ENCODE results near the gene FALEC. TPM values are rescaled to one million over a fixed set of nuclear protein-coding genes. Genes with fewer than 3 reads are reported as not detected.

The FALEC gene
- total and polyA plus RNA-seq, 2 of the 8 experiments (the other 6 are each of a cell fraction or from before 2014, with no cell fraction given) = not detected

DNA sequence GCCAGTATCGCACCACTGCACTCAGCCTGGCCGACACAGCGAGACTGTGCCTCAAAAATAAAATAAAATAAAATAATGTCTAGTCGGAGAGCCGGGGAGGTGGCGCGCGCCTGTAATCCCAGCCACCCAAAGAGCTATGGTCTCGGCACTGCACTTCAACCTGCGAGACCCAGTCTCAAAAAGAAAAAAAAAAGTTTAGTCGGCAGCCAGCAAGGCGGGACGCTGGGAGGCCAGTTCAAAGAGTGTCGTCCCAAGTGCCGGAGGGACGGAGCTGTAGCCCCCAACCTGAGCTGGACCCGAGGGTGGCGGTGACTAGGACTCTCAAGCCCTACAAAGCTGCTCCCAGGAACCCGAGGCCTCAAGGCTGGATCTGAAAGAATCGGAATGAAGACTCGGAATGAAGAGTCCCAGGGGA lies 632 bp upstream of the FALEC start:
- Histone ChIP-seq H2AFZ (ENCODE audit: low read length) (peak overlapping the region; percentile 86), H4K20me1 (replicated peaks in 1 of 2; ENCODE audit: control insufficient read depth in 1 of 2, insufficient read depth in 2 of 2, low read length in 2 of 2) (no peaks in the 10 kb centered on the region), H3K14ac (ENCODE audit: insufficient read length) (no peak overlapping the region), H2BK15ac (ENCODE audit: low read length) (peak overlapping the region; percentile 100; the same call in 1 of the 2 replicates), H3K23ac (ENCODE audit: insufficient read length) (no peak overlapping the region), H3K27ac (ENCODE audit: low read depth, low read length) (no peak overlapping the region), H3K9ac (replicated peaks in 1 of 4; ENCODE audit: extremely low read depth in 1 of 4, low read depth in 3 of 4, low read length in 3 of 4) (peak overlapping the region in 3 of 4 experiments; percentile 48 to 73 (median 55); a peak in 6 of 7 replicates), H3K79me1 (ENCODE audit: low read depth, low read length) (no peaks in the 10 kb centered on the region), H3K18ac (ENCODE audit: extremely low read depth, low read length) (peak overlapping the region; percentile 72; the same call in 1 of the 2 replicates), H3K27me3 (replicated peaks in 1 of 4; ENCODE audit: control insufficient read depth in 3 of 4, extremely low read depth in 1 of 4, insufficient read depth in 3 of 4, low read length in 3 of 4) (no peaks in the 10 kb centered on the region; a peak in 1 of 7 replicates), H3K4me3 (ENCODE audit: extremely low read depth in 1 of 4, insufficient read depth in 2 of 4, low read depth in 3 of 4, low read length in 4 of 4) (peak overlapping the region; percentile 72 to 91 (median 82)), H3K4me1 (replicated peaks in 1 of 4; ENCODE audit: control insufficient read depth in 3 of 4, insufficient read depth in 4 of 4, low read length in 3 of 4) (peaks cover 0 to 4% (median 3%) of the 10 kb centered on the region in 4 experiments; a peak in 5 of 7 replicates), H2BK5ac (ENCODE audit: low read depth, low read length) (no peak overlapping the region), H4K91ac (replicated peaks; ENCODE audit: insufficient read length, low read length) (no peak overlapping the region), H2BK20ac (ENCODE audit: low read length) (no peak overlapping the region), H4K5ac (ENCODE audit: insufficient read length, low read depth, low read length) (no peak overlapping the region), H3K36me3 (ENCODE audit: control insufficient read depth in 2 of 4, insufficient read depth in 4 of 4, low read length in 3 of 4) (no peaks in the 10 kb centered on the region), H2BK120ac (replicated peaks; ENCODE audit: low read depth, low read length) (no peak overlapping the region), H3K56ac (replicated peaks; ENCODE audit: insufficient read length, low read depth, low read length) (peak overlapping the region; percentile 79), H3K23me2 (ENCODE audit: low read depth, low read length) (peaks cover 5% of the 10 kb centered on the region), H2BK12ac (ENCODE audit: low read depth, low read length) (peak overlapping the region; percentile 55; the same call in 1 of the 2 replicates), H3K4ac (replicated peaks; ENCODE audit: insufficient read length, low read depth, low read length) (no peak overlapping the region), H3K79me2 (ENCODE audit: control insufficient read depth in 1 of 2, insufficient read depth in 2 of 2, low read length in 2 of 2) (no peaks in the 10 kb centered on the region), H2AK5ac (ENCODE audit: low read depth, low read length) (no peak overlapping the region), H4K8ac (ENCODE audit: extremely low read depth, insufficient read depth, low read length) (peak overlapping the region; percentile 45; the same call in 1 of the 2 replicates), H3K4me2 (ENCODE audit: insufficient read depth in 1 of 2, low read depth in 2 of 2, low read length in 2 of 2) (peak overlapping the region; percentile 88 to 91), H3K9me3 (ENCODE audit: insufficient read depth in 2 of 2, low read depth in 1 of 2, low read length in 1 of 2) (no peaks in the 10 kb centered on the region)
- CTCF ChIA-PET (ENCODE audit: partially characterized antibody) = interaction anchor here (1.4 to 22.4 kb wide), 5 partner anchors 11 to 45 kb away, joined by 3 to 253 read pairs (median 4); no protein-coding TSS in a partner anchor
- DNase-seq (ENCODE audit: low read depth in 1 of 2, low spot score in 2 of 2) (no peak), FAIRE-seq (no peak)
- 44% methylated on average over 21 of the region's 21 CpGs; no CpG with 5 or more reads in 1 of the 2 experiments for WGBS, 2 experiments (ENCODE audit: extremely low coverage in 1 of 2, insufficient coverage in 1 of 2, insufficient read length in 1 of 2, insufficient replicate concordance in 2 of 2, low coverage in 1 of 2, low lambda C conversion rate in 2 of 2, missing lambda C conversion rate in 1 of 2)
- POLR2A ChIA-PET (ENCODE audit: partially characterized antibody) = interaction anchor here (0.6 to 2.4 kb wide), 13 partner anchors 13 to 259 kb away, joined by 3 to 10 read pairs (median 4); partner anchors contain the start of genes ADAMTSL4, MCL1 and RPRD2
- TF ChIP-seq HDAC6 (IDR thresholded peaks at IDR 0.05; ENCODE audit: low read depth, low read length) = no peak
- TF ChIP-seq CEBPB (IDR thresholded peaks at IDR 0.05; ENCODE audit: low read depth, low read length) = no peak
- no peak for TF ChIP-seq GABPA (IDR thresholded peaks at IDR 0.05; ENCODE audit: borderline replicate concordance, insufficient read depth, low read length)
- TF ChIP-seq NRF1 (IDR thresholded peaks at IDR 0.05; ENCODE audit: low read depth, low read length) = no peak
- TF ChIP-seq SUZ12 (IDR thresholded peaks at IDR 0.05; ENCODE audit: low read length) = no peak
- TF ChIP-seq RNF2 (IDR thresholded peaks at IDR 0.05; ENCODE audit: borderline replicate concordance, low read depth, low read length, missing control alignments, poor library complexity, severe bottlenecking) = no peak
- TF ChIP-seq CBX5 (IDR thresholded peaks at IDR 0.05; ENCODE audit: low read depth, low read length) = no peak
- TF ChIP-seq, protein P1, sequence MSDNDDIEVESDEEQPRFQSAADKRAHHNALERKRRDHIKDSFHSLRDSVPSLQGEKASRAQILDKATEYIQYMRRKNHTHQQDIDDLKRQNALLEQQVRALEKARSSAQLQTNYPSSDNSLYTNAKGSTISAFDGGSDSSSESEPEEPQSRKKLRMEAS (IDR thresholded peaks at IDR 0.05) = no peak
- no peak for TF ChIP-seq SRF (IDR thresholded peaks at IDR 0.05; ENCODE audit: low read depth, low read length)
- TF ChIP-seq, protein P2, sequence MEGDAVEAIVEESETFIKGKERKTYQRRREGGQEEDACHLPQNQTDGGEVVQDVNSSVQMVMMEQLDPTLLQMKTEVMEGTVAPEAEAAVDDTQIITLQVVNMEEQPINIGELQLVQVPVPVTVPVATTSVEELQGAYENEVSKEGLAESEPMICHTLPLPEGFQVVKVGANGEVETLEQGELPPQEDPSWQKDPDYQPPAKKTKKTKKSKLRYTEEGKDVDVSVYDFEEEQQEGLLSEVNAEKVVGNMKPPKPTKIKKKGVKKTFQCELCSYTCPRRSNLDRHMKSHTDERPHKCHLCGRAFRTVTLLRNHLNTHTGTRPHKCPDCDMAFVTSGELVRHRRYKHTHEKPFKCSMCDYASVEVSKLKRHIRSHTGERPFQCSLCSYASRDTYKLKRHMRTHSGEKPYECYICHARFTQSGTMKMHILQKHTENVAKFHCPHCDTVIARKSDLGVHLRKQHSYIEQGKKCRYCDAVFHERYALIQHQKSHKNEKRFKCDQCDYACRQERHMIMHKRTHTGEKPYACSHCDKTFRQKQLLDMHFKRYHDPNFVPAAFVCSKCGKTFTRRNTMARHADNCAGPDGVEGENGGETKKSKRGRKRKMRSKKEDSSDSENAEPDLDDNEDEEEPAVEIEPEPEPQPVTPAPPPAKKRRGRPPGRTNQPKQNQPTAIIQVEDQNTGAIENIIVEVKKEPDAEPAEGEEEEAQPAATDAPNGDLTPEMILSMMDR (IDR thresholded peaks at IDR 0.05; ENCODE audit: control extremely low read depth in 1 of 3, insufficient read depth in 1 of 3, low read depth in 1 of 3, low read length in 3 of 3) = no peak
